ENCODE data around the gene TXNRD1.
"Not testable (repeated sequence)": the region's sequence is repeated elsewhere in the genome, so short reads cannot be mapped to it uniquely, and the experiment has no call there.

TXNRD1 gene

GRCh38 chr12:104381731-104382480 is 166.3 kb downstream of the TXNRD1 start:
- TF ChIP-seq CTCF (IDR thresholded peaks at IDR 0.05; ENCODE audit: insufficient read depth, low read depth, low read length, missing control alignments): peak; percentile 90
- DNase-seq (ENCODE audit: low read depth): peak; percentile 81
- no peak overlapping the region for H3K4me3 ChIP-seq (ENCODE audit: low read length)

GRCh38 chr12:104384141-104384880 is 168.7 kb downstream of the TXNRD1 start:
- TF ChIP-seq CTCF (IDR thresholded peaks at IDR 0.05; ENCODE audit: insufficient read depth, low read depth, low read length, missing control alignments): no peak
- peak; percentile 42 for DNase-seq (ENCODE audit: low read depth)
- H3K4me3 ChIP-seq (ENCODE audit: low read length): no peak overlapping the region

- no peak for TF ChIP-seq CTCF (IDR thresholded peaks at IDR 0.05; ENCODE audit: insufficient read depth, low read depth, low read length, missing control alignments)
- no peak for DNase-seq (ENCODE audit: low read depth)
- H3K4me3 ChIP-seq (ENCODE audit: low read length): no peak overlapping the region
Measured at GRCh38 chr12:104385510-104385909, 169.9 kb downstream of the TXNRD1 start.

GRCh38 chr12:104386461-104386860 is 170.9 kb downstream of the TXNRD1 start:
- no peak for DNase-seq (ENCODE audit: low read depth)
- no peak overlapping the region for H3K4me3 ChIP-seq (ENCODE audit: low read length)
- no peak for TF ChIP-seq CTCF (IDR thresholded peaks at IDR 0.05; ENCODE audit: insufficient read depth, low read depth, low read length, missing control alignments)

GRCh38 chr12:104387190-104387589 is 171.6 kb downstream of the TXNRD1 start:
- DNase-seq (ENCODE audit: low read depth): no peak
- H3K4me3 ChIP-seq (ENCODE audit: low read length): no peak overlapping the region
- TF ChIP-seq CTCF (IDR thresholded peaks at IDR 0.05; ENCODE audit: insufficient read depth, low read depth, low read length, missing control alignments): no peak

GRCh38 chr12:104394086-104394485 is 178.5 kb downstream of the TXNRD1 start:
- H3K4me3 ChIP-seq (ENCODE audit: low read length); DNase-seq (ENCODE audit: low read depth): not testable (repeated sequence)

Data from epithelial cell of esophagus (primary cell).